NCI-H2227 treated with DMSO at 0.1 percent for 48 hours (cell line): ENCODE results near the gene PRKAG2.
"Not testable (repeated sequence)": the region's sequence is repeated elsewhere in the genome, so short reads cannot be mapped to it uniquely, and the experiment has no call there.

Source experiments
- DNase-seq: peaks from one replicate; lab custom pipeline; 2025; lab: John Stamatoyannopoulos, UW

The PRKAG2 gene

DNA sequence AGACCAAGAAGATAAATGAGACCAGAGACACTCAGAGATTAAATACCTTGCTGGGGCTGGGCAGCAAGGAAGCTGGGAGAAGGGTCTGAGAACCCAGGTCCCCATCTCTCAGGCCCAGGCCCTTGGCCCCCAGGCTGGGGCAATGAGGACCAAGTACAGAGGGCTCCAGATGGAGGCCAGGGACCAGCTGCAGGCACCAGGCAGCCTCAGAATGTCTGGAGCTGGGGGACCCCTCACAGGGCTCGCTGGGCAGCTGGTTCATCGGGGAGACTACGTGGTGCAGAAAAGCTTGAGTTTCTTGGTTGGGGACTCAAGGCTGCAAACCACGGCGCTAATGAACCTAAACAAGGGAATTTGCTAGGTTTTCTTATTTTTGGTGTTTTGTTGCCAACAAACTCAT, 75.6 kb downstream of the PRKAG2 start:
- DNase-seq: no peak

DNA sequence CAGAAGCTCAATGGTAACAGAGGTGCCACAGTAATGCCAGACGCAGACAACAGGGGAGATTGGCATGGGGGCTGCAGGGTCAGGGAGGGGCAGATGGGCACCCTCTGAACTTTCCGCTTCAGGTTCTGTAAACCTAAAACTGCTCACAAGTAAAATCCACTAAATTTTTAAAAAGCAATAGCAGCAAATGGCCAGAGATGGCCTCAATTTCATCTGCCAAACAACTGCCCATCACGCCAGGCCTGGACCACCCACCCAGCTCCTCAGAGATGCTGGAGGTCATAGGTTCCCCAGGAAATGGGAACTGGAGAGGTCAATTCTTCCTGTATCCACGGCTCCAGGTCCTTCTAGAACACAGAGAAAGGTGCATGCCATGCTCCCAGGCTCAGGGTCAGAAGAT, 76.1 kb downstream of the PRKAG2 start:
- no peak for DNase-seq

DNA sequence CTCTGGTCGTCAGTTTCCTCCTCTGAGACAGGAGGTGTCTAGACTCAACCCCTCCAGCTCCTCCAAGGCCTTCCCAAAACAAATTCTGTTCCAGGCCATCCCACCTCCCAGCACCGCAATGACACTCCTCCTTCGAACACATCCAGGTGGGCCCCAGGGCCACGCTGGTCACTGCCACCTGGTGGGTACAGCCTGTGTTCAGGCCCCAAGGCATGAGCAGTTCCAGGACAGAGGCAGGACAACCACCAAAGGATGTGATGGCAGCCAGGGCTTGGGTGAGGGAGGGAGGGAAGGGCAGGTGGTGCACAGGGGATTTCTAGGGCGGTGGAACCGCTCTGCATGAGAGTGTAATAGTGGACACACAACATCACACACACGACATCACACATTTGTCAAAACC, 76.5 kb downstream of the PRKAG2 start:
- no peak for DNase-seq

DNA sequence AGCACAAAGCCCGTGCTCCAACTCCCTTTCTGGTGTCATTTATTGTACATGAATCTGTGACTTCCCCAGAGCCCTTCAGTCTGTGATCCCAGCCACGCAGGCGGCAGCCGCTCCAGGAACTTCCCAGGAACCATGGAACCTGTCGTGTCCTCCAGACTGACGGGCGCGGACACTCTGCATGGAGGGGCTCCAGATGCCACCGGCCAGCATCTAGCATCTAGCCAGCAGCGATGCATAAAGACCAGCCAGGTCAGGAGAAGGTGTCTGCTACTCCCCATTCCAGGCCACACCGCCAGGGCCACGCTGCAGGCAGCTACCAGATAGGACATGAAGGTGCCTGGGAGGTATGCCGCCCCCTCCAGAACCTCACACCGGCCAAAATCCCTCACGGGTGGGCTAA, 77.4 kb downstream of the PRKAG2 start:
- no peak for DNase-seq

DNA sequence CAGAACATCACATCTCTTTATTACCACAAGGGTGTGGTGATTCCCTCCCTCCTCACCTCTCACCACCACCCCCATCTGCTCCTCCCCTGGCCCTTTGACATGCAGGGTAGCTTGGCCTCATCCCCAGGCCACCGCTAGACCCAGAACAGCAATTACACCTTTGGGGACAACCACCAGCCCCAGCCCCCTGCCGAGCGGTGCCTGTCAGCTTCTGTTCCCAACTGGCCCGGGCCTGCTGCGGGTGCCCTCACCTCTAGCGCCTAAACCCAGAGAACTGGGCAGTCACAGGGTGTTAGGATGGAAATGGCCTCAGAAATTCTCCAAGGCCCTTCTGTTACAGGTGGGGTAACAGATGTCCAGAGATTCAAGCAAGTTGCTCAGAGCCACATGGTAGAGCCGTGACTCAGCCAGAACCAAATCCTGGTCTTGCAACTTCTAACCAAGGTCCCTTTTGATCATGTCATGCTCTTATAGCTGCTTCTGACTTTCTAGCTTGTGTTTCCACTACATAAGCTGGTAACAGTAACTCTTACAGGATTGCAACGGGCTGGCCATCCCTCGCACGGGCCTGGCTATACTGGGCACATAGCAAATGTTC, 78.0 kb downstream of the PRKAG2 start:
- DNase-seq: no peak

DNA sequence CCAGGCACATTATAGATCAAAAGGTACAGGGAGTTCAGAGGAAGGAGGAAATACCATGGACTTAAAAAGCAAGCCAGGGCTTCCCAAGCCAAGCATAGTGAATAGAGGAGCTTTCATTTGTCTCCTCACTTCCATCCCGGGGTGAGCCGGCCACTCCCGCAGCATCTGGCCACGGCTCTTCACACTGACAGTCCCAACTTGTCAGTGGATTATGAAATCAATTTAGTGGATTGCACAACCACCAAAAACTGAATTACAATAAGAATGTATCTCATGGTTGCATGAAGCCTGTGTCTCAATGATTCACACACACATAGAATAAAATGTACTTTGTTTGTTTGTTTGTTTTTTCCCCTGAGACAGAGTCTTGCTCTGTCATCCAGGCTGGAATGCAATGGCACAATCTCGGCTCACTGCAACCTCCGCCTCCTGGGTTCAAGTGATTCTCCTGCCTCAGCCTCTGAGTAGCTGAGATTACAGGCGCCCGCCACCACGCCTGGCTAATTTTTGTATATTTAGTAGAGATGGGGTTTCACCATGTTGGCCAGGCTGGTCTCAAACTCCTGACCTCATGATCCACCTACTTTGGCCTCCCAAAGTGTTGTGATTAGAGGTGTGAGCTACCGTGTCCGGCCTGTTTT, 79.1 kb downstream of the PRKAG2 start:
- not testable (repeated sequence) for DNase-seq

DNA sequence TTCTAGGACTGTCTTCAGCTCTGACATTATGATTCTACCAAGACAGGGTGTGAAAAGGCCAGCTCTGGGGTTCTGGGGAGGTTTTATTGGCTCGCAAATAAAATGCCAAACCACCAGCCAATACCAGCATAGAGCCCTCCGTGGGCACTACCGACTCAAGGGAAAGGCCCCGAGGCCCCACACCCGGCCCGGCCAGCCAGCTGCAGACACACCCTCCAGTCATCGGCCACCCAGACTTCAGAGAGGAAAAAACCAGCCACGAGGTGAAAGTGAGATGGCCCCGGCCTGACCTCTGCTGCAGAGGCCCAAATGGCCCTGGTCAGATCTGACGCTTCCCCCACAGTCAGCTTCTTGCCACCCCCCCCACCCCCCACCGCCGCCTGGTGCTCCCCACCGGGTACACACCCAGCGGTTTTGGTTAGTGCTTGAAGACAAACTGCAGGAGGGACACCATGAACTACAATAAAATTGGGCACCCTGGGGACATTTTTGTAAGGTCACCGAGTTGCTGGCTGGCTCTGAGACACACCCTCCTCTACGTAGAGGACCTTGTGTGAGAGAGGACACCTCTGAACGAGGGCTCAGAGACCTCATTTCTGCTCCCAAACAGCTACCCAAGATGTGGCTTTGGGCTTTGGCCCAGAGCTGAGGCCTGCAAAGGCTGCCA, 79.9 kb downstream of the PRKAG2 start:
- DNase-seq: no peak

DNA sequence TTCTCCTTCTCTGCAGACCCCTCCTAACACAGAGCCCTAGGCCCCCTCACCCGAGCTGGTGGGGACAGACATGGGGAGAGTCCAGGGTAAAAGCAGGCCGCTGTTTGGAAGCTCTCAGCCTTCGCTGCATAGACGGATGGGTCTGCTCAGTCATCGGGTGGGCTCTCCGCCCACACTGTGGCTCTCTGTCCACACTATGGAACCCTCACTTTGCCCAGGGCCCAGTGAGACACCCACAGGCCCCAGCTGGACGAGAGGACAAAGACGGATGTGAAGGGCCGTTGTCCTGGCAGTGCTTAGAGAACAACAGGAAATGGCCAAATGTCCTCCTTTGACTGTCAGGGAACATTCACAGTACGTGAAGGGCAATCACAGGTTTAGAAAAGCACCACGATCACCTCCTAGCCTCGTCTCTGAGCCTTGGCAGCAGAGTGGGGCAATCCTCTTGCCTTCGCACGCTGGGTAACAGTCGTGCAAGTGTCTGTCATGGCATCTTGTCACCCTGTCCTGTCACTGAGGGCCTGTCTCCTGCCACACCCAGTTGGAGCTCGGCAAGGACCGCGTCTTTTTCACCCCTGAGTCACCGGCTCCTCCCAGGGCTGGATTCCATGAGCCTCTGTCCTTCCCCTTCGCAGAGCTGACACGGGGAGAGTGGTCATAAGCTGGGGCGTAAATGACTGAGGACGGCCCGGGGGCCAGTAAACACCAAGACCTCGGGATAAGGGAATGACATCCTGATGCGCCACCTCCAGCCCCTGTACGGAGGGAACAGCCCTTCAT, 80.6 kb downstream of the PRKAG2 start:
- DNase-seq: no peak

DNA sequence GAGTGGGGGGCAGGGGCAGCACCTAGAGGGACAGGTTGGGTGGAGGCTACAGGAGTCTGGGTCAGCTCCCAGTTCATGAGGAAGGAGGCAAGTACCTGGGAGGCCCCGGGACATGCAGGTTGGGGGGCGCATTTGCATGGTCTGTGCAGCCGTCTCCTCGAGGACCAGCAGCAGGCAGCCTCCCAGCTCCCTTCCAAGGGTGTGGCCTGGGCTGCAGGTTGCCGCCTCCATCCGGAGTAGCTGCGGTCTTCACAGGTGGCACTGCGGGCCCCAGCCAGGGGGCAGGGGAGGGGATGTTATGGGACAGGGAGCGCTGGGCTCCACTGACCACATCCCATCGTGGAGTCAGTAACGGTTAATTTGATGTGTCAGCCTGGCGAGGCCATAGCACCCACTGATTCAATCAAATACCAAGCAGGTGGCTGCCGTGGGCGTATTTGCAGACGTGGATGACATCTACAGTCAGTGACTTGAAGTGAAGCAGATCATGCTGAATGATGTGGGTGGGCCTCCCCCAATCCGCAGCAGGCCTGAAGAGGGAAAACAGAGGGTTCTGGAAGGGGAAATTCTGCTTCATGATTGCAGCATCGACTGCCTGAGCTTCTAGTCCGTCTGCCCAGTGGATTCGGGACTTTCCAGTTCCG, 81.6 kb downstream of the PRKAG2 start:
- no peak for DNase-seq

DNA sequence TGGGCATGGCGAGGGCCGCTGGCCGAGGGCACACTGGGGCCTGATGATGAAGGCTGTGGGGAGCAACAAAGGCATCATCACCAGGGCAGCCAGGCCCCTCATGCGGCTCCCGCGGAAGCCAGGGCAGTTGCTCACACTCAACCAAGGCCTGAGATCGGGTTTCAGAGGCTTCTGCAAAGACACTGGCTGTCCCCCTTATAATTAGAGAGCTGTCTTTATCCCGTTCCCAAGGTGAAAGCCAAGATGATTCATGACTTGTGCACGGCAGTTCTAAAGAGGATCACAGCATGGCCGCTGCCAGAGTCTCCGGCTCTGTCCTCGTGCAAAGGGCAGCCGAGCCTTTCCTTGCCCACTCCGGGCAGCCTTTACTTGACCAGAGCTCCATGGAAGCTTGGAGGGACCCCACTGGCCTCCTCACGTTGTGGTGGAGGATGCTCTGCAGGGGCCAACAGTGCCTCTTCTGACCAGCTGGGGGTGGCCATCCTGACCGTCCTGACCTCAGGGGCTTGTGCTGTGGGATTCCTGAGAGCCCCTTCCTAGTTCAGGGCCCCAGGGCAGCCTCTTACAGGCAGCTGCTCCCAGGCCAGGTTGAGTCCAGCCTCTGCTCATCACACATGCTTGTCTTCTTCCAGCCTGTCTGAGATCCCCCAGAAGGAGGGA, 82.3 kb downstream of the PRKAG2 start:
- DNase-seq: peak; percentile 11

DNA sequence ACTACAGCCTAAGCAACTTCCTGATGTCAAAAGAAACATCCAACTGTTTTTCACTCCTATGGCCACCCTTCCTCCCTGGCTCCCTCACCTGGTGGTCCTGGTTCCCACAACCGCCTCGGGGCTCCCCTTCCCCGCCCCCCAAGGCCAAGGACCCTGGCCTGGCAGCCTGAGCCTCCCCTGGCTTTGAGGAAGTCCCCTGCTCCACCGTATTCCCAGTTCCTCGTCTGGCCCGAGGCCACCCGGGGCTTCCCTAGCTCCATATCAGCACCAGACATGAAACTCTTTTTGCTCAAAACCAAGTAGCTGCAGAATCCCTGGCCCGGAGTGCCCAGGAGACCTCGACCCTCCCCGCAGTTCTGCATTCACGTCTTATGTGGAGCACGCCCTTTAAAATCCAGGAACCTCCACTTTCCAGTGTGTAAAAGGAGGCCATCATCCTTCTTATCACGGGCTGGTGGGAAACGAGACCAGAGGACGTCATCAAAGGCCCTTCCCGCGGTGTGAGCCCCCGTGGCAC, 82.9 kb downstream of the PRKAG2 start:
- no peak for DNase-seq

DNA sequence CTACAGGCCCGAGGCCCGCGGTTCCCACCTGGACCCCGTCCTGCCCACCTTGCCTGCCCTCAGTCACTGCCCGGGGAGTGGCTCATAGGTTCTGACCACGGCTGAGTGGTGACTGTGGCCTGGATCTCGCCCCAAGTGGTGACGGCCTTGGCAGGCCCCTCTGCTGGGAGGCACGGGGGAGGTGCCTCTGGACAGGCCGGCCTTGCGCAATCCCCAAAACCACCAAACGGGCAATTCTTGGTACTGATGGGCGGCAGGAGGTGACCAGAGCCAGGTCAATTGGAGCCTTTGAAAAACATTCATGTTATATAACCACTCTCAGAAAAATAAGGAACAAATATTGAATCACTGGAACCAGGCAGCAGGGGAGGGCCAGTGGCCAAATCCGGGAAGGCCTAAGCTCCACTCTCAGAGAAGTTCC, 83.4 kb downstream of the PRKAG2 start:
- DNase-seq: no peak

DNA sequence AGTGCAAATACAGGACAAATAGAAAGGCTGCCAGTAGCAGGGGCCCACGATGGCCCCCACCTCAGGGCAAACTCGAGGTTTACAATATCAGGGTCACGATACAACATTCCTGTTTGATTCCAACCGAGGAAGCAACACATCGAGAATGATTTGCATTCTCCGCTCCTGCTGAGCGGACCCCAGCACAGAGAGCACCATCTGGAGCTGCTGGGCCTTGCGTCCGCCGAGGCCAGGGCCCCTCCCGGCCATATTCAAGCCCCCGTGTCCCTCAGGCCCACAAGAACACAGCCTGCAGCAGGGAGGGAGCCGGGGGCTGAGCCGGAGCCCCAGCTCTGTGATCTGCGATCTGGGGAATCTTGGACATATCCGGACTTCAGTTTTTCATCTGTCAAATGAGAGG, 84.3 kb downstream of the PRKAG2 start:
- DNase-seq: no peak

DNA sequence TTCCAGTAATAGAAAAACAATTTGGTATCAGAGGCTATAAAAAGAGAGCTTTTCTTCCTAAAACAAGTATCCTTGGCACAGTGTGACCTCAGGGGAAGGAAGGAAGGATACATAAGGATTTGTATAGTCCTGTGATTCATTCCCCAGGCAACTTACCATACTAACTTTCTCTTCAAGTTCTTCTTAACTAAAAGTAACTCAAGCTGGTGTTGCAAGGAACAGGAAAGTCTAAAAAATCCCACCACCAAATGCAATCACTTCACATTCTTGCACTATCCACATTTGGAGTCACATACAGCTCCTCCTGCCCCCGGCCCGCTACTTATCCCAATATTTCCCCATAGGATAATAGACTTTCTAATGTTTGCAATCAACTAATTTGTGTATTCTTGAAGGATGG, 84.8 kb downstream of the PRKAG2 start:
- DNase-seq: no peak

DNA sequence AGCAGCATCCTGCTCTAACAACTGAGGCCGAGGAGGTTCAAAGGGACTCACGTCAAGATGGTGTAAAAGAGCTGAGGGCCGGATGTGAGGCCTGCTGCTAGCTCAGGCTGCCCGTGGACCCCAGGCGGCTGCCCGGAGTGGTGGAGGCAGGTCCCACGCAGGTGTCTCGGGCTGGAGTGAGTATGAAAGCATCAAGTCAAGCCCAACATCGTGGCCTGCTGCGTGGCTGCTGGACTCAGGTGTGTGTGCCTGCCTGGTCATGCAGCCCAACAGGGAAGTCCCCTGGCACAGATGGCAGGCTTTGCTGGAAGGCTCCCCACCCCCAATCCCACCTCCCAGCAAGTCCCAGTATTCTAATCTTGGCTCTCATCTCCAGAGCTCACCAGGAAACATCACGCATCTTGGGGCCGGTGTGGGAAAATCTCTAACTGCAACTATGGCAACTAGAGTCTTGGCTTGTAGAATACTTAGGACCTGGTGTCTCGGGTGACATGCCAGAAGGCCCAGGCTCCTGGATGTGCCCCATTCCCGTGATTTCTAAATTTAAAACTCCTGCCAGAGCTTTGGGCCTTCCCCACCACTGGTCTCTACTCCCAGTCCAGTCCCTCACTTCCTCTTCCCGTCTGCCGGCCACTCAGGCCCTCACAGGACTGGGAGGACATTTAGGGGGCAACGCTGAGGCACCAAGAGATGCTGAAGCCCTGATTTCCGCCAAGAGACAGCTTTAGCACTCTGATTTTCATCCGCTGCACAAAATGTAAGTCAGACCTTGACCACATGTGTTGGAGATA, 85.9 kb downstream of the PRKAG2 start:
- no peak for DNase-seq

DNA sequence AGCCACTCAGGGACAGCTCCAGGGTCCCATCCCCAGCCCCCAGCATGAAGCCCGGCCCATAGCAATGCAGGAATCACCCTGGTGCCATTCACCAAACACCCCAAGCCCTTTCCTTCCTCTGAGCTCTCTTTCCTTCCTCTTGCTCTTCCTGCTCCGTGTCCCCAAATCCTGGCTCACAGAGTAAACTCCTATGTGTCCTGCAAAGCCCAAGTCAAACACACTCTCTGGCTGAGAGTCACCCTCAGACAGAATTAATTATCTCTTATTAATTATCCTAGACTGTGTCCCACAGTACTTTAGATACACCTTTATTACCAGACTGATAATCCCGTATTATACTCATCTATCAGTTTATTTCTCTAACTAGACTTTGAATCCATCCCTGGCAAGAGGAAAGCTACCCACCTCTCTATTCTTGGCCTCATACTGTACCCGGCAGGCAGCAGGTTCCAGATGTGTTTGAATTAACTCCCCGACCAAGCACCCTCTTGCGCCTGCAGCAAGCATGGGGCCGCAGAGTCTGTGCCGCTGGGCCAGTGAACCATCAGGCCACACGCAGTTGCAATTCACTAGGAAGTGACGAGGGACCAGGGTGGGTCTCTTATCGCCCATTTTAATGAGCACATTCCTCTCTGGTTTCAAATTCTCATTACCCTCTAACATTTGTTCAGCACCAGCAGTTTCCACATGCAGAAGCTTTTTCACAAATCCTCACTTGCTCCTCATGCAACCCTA, 86.7 kb downstream of the PRKAG2 start:
- no peak for DNase-seq

DNA sequence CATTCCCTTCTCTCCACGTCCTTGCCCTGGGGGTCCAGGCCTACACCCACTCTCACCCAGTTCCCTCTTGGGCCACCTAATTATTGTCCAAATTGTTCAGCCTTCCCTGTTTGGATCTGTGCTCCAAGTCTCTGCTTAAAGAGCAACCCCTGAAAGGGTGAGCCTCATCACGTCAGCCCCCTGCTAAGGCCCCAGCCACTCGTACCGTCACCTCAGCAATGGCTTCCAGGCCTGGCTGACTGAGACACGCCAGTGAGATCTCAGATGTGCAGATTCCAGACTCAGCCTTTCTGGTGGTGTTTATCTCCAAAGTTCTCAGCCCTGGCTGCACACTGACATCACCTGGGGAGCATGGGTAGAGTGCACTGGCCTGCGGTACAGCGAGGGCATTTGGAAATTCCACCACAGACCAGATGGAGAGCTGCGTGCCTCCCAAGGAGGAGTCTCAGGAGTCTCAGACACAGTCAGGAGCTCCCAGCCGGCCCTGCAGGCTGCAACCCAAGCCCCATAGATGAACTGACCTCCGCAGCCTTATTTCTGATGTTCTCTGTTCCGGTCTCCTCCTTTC, 87.5 kb downstream of the PRKAG2 start:
- no peak for DNase-seq

DNA sequence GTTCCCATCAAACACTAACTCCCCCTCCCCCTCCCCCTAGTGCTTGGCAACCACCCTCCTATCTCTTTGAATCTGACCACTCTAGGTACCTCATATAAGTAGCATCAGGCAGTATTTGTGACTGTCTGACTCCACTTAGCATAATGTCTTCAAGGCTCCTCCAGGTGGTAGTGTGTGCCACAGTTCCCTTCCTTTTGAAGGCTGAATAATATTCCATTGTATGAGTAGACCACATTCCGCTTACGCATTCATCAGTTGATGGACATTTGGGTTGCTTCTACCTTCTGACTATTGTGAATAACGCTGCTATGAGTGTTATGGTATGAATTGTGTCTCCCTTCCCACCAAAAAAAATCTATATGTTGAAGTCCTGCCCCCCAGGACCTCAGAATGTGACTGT, 89.6 kb downstream of the PRKAG2 start:
- no peak for DNase-seq

DNA sequence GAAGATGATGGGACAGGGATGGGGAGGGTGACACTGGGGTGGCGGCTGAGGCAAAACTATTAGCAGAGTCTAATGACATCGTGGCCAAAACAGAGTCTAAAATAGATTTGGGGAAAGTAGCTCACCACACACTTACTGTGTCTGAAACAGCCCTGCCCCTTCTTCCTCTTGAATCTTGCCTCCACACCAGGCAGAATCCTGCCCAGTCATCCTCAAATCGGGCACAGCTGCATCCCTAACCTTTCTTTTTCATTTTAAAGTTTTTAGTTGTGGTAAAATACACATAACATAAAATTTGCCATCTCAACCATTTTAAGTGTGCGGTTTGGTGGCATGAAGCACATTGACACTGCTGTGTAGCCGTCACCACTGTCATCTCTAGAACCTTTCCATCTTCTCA, 90.0 kb downstream of the PRKAG2 start:
- no peak for DNase-seq

DNA sequence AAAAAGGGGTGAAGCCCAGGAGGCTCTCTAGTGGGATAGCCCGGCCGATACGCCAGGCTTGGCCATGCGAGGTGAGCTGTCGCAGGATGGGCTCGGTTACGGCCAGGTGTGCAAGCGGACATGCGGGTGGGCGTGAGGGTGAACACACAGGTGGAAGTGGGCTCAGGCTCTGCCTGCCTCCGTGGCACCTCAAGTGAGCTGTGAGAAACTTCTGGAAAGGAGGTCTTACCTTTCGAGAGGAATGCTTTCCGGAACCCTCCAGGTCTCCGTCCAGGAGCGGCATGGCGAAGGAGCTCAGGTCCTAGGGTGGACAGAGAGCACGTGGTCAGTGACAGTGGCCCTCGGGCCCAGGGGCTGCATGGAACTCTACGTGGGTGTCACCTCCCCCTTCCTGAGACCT, 90.7 kb downstream of the PRKAG2 start:
- no peak for DNase-seq
